SK-N-SH treated with all-trans-retinoic acid at 6 μM for 48 hours (cell line): Measurements from ENCODE around the gene DIP2A.

Experiments
- ATAC-seq: fragments of 200-7000 bp; cut with Tn5 transposase; 3 replicates; pipeline ENCODE4 v1.9.1; 2020; ENCODE audit warnings: mild to moderate bottlenecking, moderate library complexity
- ARNTL ChIP-seq: fragments of 450-650 bp; formaldehyde crosslinking; IDR thresholded peaks from 2 replicates; pipeline ENCODE4 v1.5.0; 2020; ENCODE audit warnings: low read depth, mild to moderate bottlenecking, moderate library complexity, borderline replicate concordance
- BACH2 ChIP-seq: fragments of 250-450 bp; sonication (Bioruptor Pico); IDR thresholded peaks from 2 replicates; pipeline ENCODE4 v1.9.0; 2021; ENCODE audit warnings: mild to moderate bottlenecking, borderline replicate concordance
- CREB5 ChIP-seq: fragments of 250-450 bp; sonication (Bioruptor Pico); IDR thresholded peaks from 2 replicates; pipeline ENCODE4 v1.5.1; 2020; ENCODE audit warnings: low read depth, mild to moderate bottlenecking, moderate library complexity
- CSDC2 ChIP-seq: fragments of 250-450 bp; sonication (Bioruptor Pico); IDR thresholded peaks from 2 replicates; pipeline ENCODE4 v1.5.0; 2020; ENCODE audit warnings: mild to moderate bottlenecking, moderate library complexity
- CSRNP3 ChIP-seq: fragments of 250-450 bp; sonication (Bioruptor Pico); IDR thresholded peaks from 2 replicates; pipeline ENCODE4 v1.5.1; 2021; ENCODE audit warnings: mild to moderate bottlenecking, moderate library complexity
- ESRRG ChIP-seq: fragments of 250-450 bp; sonication (Bioruptor Pico); IDR thresholded peaks from 2 replicates; pipeline ENCODE4 v1.6.1; 2021; ENCODE audit warnings: mild to moderate bottlenecking
- GLIS3 ChIP-seq: fragments of 250-450 bp; sonication (Bioruptor Pico); IDR thresholded peaks from 2 replicates; pipeline ENCODE4 v1.5.0; 2020; ENCODE audit warnings: mild to moderate bottlenecking, moderate library complexity
- ISL1 ChIP-seq: fragments of 250-450 bp; sonication (Bioruptor Pico); IDR thresholded peaks from 2 replicates; pipeline ENCODE4 v2.1.2; 2022; ENCODE audit warnings: mild to moderate bottlenecking, moderate library complexity
- OSR1 ChIP-seq: fragments of 250-450 bp; sonication (Bioruptor Pico); IDR thresholded peaks from 2 replicates; pipeline ENCODE4 v1.8.0; 2022; ENCODE audit warnings: moderate library complexity, mild to moderate bottlenecking, inconsistent platforms
- PATZ1 ChIP-seq: fragments of 250-450 bp; sonication (Bioruptor Pico); IDR thresholded peaks from 2 replicates; pipeline ENCODE4 v1.8.0; 2020; ENCODE audit warnings: mild to moderate bottlenecking, moderate library complexity, borderline replicate concordance
- POU6F1 ChIP-seq: fragments of 250-450 bp; sonication (Bioruptor Pico); IDR thresholded peaks from 2 replicates; pipeline ENCODE4 v1.8.0; 2021; ENCODE audit warnings: low read depth, mild to moderate bottlenecking, moderate library complexity, borderline replicate concordance
- PPARA ChIP-seq: fragments of 250-450 bp; sonication (Bioruptor Pico); IDR thresholded peaks from 2 replicates; pipeline ENCODE4 v1.5.0; 2020; ENCODE audit warnings: mild to moderate bottlenecking, borderline replicate concordance
- RARB ChIP-seq: fragments of 250-450 bp; sonication (Bioruptor Pico); IDR thresholded peaks from 2 replicates; pipeline ENCODE4 v1.8.0; 2021; ENCODE audit warnings: mild to moderate bottlenecking, moderate library complexity
- SNAI2 ChIP-seq: fragments of 250-450 bp; sonication (Bioruptor Pico); IDR thresholded peaks from 2 replicates; pipeline ENCODE4 v1.5.0; 2020; ENCODE audit warnings: mild to moderate bottlenecking, moderate library complexity
- TOX ChIP-seq: fragments of 250-450 bp; sonication (Bioruptor Pico); IDR thresholded peaks from 2 replicates; pipeline ENCODE4 v1.8.0; 2021; ENCODE audit warnings: mild to moderate bottlenecking, moderate library complexity, borderline replicate concordance
- TSHZ2 ChIP-seq: fragments of 250-450 bp; sonication (Bioruptor Pico); IDR thresholded peaks from 2 replicates; pipeline ENCODE4 v1.5.0; 2020; ENCODE audit warnings: mild to moderate bottlenecking, moderate library complexity
- ZC3H10 ChIP-seq: fragments of 250-450 bp; sonication (Bioruptor Pico); IDR thresholded peaks from 2 replicates; pipeline ENCODE4 v1.5.1; 2021; ENCODE audit warnings: mild to moderate bottlenecking, moderate library complexity
- ZFP3 ChIP-seq: fragments of 250-450 bp; sonication (Bioruptor Pico); IDR thresholded peaks from 2 replicates; pipeline ENCODE4 v1.5.0; 2020; ENCODE audit warnings: mild to moderate bottlenecking, moderate library complexity
- ZFP30 ChIP-seq: fragments of 450-650 bp; formaldehyde crosslinking; IDR thresholded peaks from 2 replicates; pipeline ENCODE4 v1.5.0; 2022; ENCODE audit warnings: mild to moderate bottlenecking, moderate library complexity
- ZNF565 ChIP-seq: fragments of 450-650 bp; formaldehyde crosslinking; conservative IDR thresholded peaks from 2 replicates; pipeline ENCODE4 v1.5.0; 2020; ENCODE audit warnings: low read depth, mild to moderate bottlenecking, moderate library complexity
- ZNF70 ChIP-seq: fragments of 450-650 bp; formaldehyde crosslinking; IDR thresholded peaks from 2 replicates; pipeline ENCODE4 v1.5.0; 2020; ENCODE audit warnings: mild to moderate bottlenecking, moderate library complexity
- ZNF8 ChIP-seq: fragments of 450-650 bp; formaldehyde crosslinking; IDR thresholded peaks from 2 replicates; pipeline ENCODE4 v1.5.0; 2020; ENCODE audit warnings: mild to moderate bottlenecking, moderate library complexity

Gene DIP2A

GRCh38 chr21:46427516-46427915 is 31.2 kb upstream of the DIP2A start:
- no peak for TF ChIP-seq SNAI2 (CRISPR knock-in tag)
- TF ChIP-seq CSRNP3 (CRISPR knock-in tag) = no peak
- no peak for TF ChIP-seq ZNF565
- no peak for TF ChIP-seq CSDC2 (CRISPR knock-in tag)
- no peak for TF ChIP-seq ARNTL (CRISPR knock-in tag)
- no peak for ATAC-seq

GRCh38 chr21:46428286-46428685 is 30.4 kb upstream of the DIP2A start:
- TF ChIP-seq RARB (no peak), TOX (CRISPR knock-in tag) (no peak), ESRRG (CRISPR knock-in tag) (no peak), PPARA (no peak), ZFP30 (CRISPR knock-in tag) (no peak), ARNTL (CRISPR knock-in tag) (no peak), ZC3H10 (CRISPR knock-in tag) (no peak), BACH2 (CRISPR knock-in tag) (no peak), ZFP3 (CRISPR knock-in tag) (no peak), GLIS3 (no peak), ISL1 (CRISPR knock-in tag) (no peak), POU6F1 (CRISPR knock-in tag) (no peak), CREB5 (CRISPR knock-in tag) (no peak), SNAI2 (CRISPR knock-in tag) (no peak), ZNF70 (CRISPR knock-in tag) (no peak), TSHZ2 (CRISPR knock-in tag) (no peak), CSDC2 (CRISPR knock-in tag) (no peak), PATZ1 (CRISPR knock-in tag) (no peak)
- ATAC-seq = no peak

GRCh38 chr21:46428987-46429710 is 29.5 kb upstream of the DIP2A start:
- no peak for ATAC-seq
- no peak for TF ChIP-seq PPARA
- no peak for TF ChIP-seq CREB5 (CRISPR knock-in tag)
- no peak for TF ChIP-seq ZNF8 (CRISPR knock-in tag)
- no peak for TF ChIP-seq ARNTL (CRISPR knock-in tag)
- no peak for TF ChIP-seq PATZ1 (CRISPR knock-in tag)
- no peak for TF ChIP-seq ESRRG (CRISPR knock-in tag)
- TF ChIP-seq ISL1 (CRISPR knock-in tag) = no peak
- no peak for TF ChIP-seq SNAI2 (CRISPR knock-in tag)
- TF ChIP-seq CSDC2 (CRISPR knock-in tag) = no peak
- TF ChIP-seq ZFP3 (CRISPR knock-in tag) = no peak
- no peak for TF ChIP-seq TOX (CRISPR knock-in tag)
- TF ChIP-seq POU6F1 (CRISPR knock-in tag) = no peak
- TF ChIP-seq OSR1 = no peak
